ENCODE measurements around the gene ATXN3L. TPM values are rescaled to one million over a fixed set of nuclear protein-coding genes. Genes with fewer than 3 reads are reported as not detected.

Gene ATXN3L
- total RNA-seq, 1 donor from 2014 or later: not detected

DNA sequence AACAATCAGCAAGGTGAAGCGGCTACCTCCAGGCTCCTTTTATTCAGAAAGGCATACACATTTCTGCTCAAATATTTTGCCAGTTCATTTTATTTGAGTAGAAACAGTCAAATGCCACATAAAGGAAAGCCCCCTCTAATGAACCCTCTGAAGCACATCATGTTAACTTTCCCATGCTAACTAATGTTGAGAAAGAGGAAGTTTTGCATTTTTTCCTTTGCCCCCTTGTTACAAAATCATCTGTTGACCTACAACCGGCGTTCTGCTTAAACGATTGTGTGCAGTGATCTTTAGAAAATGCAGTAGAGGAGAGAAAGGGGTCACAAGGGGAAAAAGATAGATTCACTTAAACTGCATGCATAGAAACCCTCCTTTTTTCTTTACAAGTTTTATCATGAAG lies 25.2 kb upstream of the ATXN3L start:
- TF ChIP-seq, protein P1, sequence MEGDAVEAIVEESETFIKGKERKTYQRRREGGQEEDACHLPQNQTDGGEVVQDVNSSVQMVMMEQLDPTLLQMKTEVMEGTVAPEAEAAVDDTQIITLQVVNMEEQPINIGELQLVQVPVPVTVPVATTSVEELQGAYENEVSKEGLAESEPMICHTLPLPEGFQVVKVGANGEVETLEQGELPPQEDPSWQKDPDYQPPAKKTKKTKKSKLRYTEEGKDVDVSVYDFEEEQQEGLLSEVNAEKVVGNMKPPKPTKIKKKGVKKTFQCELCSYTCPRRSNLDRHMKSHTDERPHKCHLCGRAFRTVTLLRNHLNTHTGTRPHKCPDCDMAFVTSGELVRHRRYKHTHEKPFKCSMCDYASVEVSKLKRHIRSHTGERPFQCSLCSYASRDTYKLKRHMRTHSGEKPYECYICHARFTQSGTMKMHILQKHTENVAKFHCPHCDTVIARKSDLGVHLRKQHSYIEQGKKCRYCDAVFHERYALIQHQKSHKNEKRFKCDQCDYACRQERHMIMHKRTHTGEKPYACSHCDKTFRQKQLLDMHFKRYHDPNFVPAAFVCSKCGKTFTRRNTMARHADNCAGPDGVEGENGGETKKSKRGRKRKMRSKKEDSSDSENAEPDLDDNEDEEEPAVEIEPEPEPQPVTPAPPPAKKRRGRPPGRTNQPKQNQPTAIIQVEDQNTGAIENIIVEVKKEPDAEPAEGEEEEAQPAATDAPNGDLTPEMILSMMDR (IDR thresholded peaks at IDR 0.05; ENCODE audit: borderline replicate concordance): no peak
- Histone ChIP-seq H3K4me3 (no peak overlapping the region), H3K27ac (replicated peaks) (no peak overlapping the region), H3K4me1 (no peaks in the 10 kb centered on the region), H3K36me3 (no peaks in the 10 kb centered on the region), H3K9me3 (replicated peaks) (no peaks in the 10 kb centered on the region), H3K27me3 (ENCODE audit: low read depth) (no peaks in the 10 kb centered on the region)
- intact Hi-C loops (cut with micrococcal nuclease): no loop called here
- no peak for DNase-seq

- Histone ChIP-seq H3K36me3 (no peaks in the 10 kb centered on the region), H3K4me1 (no peaks in the 10 kb centered on the region), H3K9me3 (replicated peaks) (no peaks in the 10 kb centered on the region), H3K27ac (replicated peaks) (no peak overlapping the region), H3K4me3 (no peak overlapping the region), H3K27me3 (ENCODE audit: low read depth) (no peaks in the 10 kb centered on the region)
- TF ChIP-seq, protein P1 (IDR thresholded peaks at IDR 0.05; ENCODE audit: borderline replicate concordance): peak; percentile 17
- intact Hi-C loops (cut with micrococcal nuclease): no loop called here
- no peak for DNase-seq
Measured at GRCh38 chrX:13341491-13342101, 21.7 kb upstream of the ATXN3L start.

DNA sequence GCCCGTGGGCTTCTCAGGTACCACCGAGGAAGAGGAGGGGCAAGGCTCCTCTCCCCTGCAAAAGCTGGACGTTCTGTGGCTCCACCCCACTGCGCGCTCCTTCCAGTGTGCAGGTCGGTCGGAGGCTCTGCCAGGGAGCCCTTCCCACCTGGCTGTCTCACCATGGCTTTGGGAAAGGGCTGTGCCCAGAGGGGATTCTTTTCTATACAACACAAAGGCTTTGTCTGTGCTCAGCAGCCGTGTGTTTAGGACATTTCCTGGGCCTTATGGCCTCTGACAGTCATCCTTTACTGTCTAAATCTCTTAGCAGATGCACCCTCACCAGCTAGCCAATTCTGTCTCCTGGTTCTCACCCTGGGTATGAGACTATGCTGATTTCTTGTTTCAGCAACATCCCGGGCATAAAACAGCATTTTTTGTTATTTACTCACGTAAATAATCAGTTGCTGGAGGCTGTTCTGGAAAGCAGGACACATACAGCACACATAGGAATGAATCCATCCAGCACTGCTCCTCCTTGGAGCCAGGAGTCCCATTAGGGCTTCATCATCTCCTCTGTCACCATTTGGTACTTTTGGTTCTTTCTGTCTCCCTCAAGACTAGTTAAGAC lies 20.4 kb upstream of the ATXN3L start:
- Histone ChIP-seq H3K27ac (replicated peaks) (no peak overlapping the region), H3K27me3 (ENCODE audit: low read depth) (no peaks in the 10 kb centered on the region), H3K9me3 (replicated peaks) (no peaks in the 10 kb centered on the region), H3K4me3 (no peak overlapping the region), H3K36me3 (no peaks in the 10 kb centered on the region), H3K4me1 (no peaks in the 10 kb centered on the region)
- TF ChIP-seq, protein P1 (IDR thresholded peaks at IDR 0.05; ENCODE audit: borderline replicate concordance): no peak
- intact Hi-C loops (cut with micrococcal nuclease): no loop called here
- DNase-seq: no peak

DNA sequence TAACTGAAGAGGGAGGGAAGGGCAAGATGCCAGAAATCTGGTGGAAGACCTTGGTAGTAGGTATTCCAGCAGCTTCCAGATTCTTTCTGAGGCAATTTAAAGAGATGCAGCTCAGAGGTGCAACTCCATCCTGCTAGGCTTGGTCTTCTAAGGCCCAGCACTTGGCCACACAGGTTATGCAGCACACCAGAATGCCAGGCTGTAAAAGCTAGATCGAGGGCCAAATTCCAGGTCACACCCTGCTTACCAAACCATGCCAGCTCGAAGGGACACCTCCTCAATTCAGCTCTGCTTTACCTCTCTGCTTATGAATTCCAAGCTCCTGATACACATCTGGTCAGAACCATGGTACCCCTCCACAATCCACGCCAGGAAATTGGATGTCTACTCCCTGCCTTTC lies 19.8 kb upstream of the ATXN3L start:
- intact Hi-C loops (cut with micrococcal nuclease): no loop called here
- H3K4me1 ChIP-seq: no peaks in the 10 kb centered on the region
- no peak overlapping the region for H3K27ac ChIP-seq (replicated peaks)

GRCh38 chrX:13338996-13339515 lies 19.2 kb upstream of the ATXN3L start:
- no peak for DNase-seq
- Histone ChIP-seq H3K4me3 (no peak overlapping the region), H3K9me3 (replicated peaks) (no peaks in the 10 kb centered on the region), H3K4me1 (no peaks in the 10 kb centered on the region), H3K36me3 (no peaks in the 10 kb centered on the region), H3K27ac (replicated peaks) (no peak overlapping the region), H3K27me3 (ENCODE audit: low read depth) (no peaks in the 10 kb centered on the region)
- intact Hi-C loops (cut with micrococcal nuclease): no loop called here
- TF ChIP-seq, protein P1 (IDR thresholded peaks at IDR 0.05; ENCODE audit: borderline replicate concordance): no peak

More for the DNA sequence above, 19.8 kb upstream of the ATXN3L start:
- no peaks in the 10 kb centered on the region for H3K36me3 ChIP-seq
- TF ChIP-seq, protein P1 (IDR thresholded peaks at IDR 0.05; ENCODE audit: borderline replicate concordance): no peak
- H3K4me3 ChIP-seq: no peak overlapping the region
- no peaks in the 10 kb centered on the region for H3K9me3 ChIP-seq (replicated peaks)
- no peak for DNase-seq
- H3K27me3 ChIP-seq (ENCODE audit: low read depth): no peaks in the 10 kb centered on the region

Data from left ventricle myocardium inferior (tissue), 1 donor.